ENCODE measurements around the gene ADIPOQ.
"Not testable (repeated sequence)": the region's sequence is repeated elsewhere in the genome, so short reads cannot be mapped to it uniquely, and the experiment has no call there.

ADIPOQ gene

GRCh38 chr3:186842426-186843038, at the start of gene ADIPOQ:
ADIPOQ (plus strand) TSS chr3:186842710; CDS start chr3:186853059, 10,349 bp downstream.
- DNase-seq: no peak

GRCh38 chr3:186798239-186798874, 44.2 kb upstream of the ADIPOQ start:
- no peak for DNase-seq

GRCh38 chr3:186800285-186800684, 42.2 kb upstream of the ADIPOQ start:
- DNase-seq: no peak

GRCh38 chr3:186802701-186803100, 39.8 kb upstream of the ADIPOQ start:
- no peak for DNase-seq

- DNase-seq: not testable (repeated sequence)
Observed at GRCh38 chr3:186803447-186803846, 39.1 kb upstream of the ADIPOQ start.

GRCh38 chr3:186806089-186807055, 36.1 kb upstream of the ADIPOQ start, which contains the start of gene RFC4:
RFC4 (minus strand) TSS chr3:186806482; CDS start chr3:186804713, 1,769 bp downstream.
- peak; percentile 70 for DNase-seq

- DNase-seq: no peak
Observed at GRCh38 chr3:186807231-186807630, 35.3 kb upstream of the ADIPOQ start.

- no peak for DNase-seq
Observed at GRCh38 chr3:186810336-186810996, 32.0 kb upstream of the ADIPOQ start.

- DNase-seq: not testable (repeated sequence)
Observed at GRCh38 chr3:186811313-186811712, 31.2 kb upstream of the ADIPOQ start.

- no peak for DNase-seq
Observed at GRCh38 chr3:186814100-186814499, 28.4 kb upstream of the ADIPOQ start.

GRCh38 chr3:186815435-186815834, 27.1 kb upstream of the ADIPOQ start:
- no peak for DNase-seq

- no peak for DNase-seq
Observed at GRCh38 chr3:186818516-186818915, 24.0 kb upstream of the ADIPOQ start.

GRCh38 chr3:186818956-186819355, 23.6 kb upstream of the ADIPOQ start:
- no peak for DNase-seq

GRCh38 chr3:186821429-186822387, 20.8 kb upstream of the ADIPOQ start:
- peak; percentile 29 for DNase-seq

GRCh38 chr3:186822388-186822759, 20.1 kb upstream of the ADIPOQ start:
- DNase-seq: not testable (repeated sequence)

GRCh38 chr3:186823386-186823785, 19.1 kb upstream of the ADIPOQ start:
- no peak for DNase-seq

- DNase-seq: no peak
Observed at GRCh38 chr3:186824430-186825139, 17.9 kb upstream of the ADIPOQ start.

- DNase-seq: no peak
Observed at GRCh38 chr3:186825294-186825821, 17.2 kb upstream of the ADIPOQ start.

GRCh38 chr3:186825872-186826409, 16.6 kb upstream of the ADIPOQ start:
- DNase-seq: no peak

GRCh38 chr3:186826410-186826975, 16.0 kb upstream of the ADIPOQ start:
- DNase-seq: no peak

Data from NCI-H1694 treated with DMSO at 0.1 percent for 48 hours (cell line).